ENCODE data around the gene PTX4.

Gene PTX4

GRCh38 chr16:1505073-1505844 lies 16.5 kb upstream of the PTX4 start:
- TF ChIP-seq CEBPB (IDR thresholded peaks at IDR 0.05) (no peak), TCF12 (IDR thresholded peaks at IDR 0.05; ENCODE audit: low read depth) (no peak), USF1 (IDR thresholded peaks at IDR 0.05) (no peak), EGR1 (IDR thresholded peaks at IDR 0.05) (no peak), YY1 (IDR thresholded peaks at IDR 0.05; ENCODE audit: low read depth) (no peak), RAD21 (IDR thresholded peaks at IDR 0.05; ENCODE audit: low read depth) (no peak), REST (IDR thresholded peaks at IDR 0.05; ENCODE audit: low read depth) (no peak), NFIC (IDR thresholded peaks at IDR 0.05) (no peak), TAF1 (IDR thresholded peaks at IDR 0.05; ENCODE audit: low read depth) (no peak), TEAD4 (IDR thresholded peaks at IDR 0.05) (no peak), FOXM1 (IDR thresholded peaks at IDR 0.05; ENCODE audit: borderline replicate concordance, low read depth) (no peak)
- TF ChIP-seq, protein P1, sequence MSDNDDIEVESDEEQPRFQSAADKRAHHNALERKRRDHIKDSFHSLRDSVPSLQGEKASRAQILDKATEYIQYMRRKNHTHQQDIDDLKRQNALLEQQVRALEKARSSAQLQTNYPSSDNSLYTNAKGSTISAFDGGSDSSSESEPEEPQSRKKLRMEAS (IDR thresholded peaks at IDR 0.05): no peak

DNA sequence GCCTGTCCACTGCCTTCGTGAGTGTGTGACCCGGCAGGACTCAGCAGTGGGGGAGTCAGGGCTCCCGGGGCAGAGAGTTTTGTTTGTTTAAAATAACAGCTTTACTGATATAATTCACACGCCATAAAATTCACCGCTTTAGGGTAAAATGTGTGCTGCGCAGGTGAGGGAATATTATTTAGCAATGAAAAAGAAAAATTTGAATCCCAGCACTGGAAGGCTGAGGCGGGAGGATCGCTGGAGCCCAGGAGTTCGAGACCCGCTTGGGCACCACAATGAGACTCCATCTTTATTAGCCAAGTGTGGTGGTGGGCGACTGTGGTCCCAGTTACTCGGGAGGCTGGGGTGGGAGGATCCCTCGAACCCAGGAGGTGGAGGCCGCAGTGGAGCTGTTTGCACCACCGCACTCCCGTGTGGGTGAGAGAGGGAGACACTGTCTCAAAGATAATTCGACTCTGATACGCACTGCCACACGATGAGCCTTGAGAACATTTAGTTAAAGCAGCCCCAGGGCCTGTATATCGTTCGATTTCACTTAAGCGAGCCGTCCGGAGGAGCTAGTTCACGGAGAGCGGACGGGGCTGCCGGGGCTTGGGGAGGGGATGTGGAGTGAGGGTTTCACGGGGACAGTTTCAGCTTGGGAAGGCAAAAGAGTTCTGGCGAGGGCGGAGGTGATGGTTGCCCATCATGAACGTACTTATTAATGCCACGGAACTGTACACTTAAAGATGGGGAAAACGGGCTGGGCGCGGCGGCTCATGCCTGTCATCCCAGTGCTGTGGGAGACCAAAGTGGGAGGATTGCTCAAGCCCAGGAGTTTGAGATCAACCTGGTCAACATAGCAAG lies 14.6 kb upstream of the PTX4 start:
- TF ChIP-seq RAD21 (IDR thresholded peaks at IDR 0.05; ENCODE audit: low read depth) (no peak), CEBPB (IDR thresholded peaks at IDR 0.05) (no peak), EGR1 (IDR thresholded peaks at IDR 0.05) (no peak), USF1 (IDR thresholded peaks at IDR 0.05) (no peak), TAF1 (IDR thresholded peaks at IDR 0.05; ENCODE audit: low read depth) (no peak), EP300 (IDR thresholded peaks at IDR 0.05; ENCODE audit: borderline replicate concordance) (no peak), REST (IDR thresholded peaks at IDR 0.05; ENCODE audit: low read depth) (no peak), FOXM1 (IDR thresholded peaks at IDR 0.05; ENCODE audit: borderline replicate concordance, low read depth) (no peak), ZBTB7A (IDR thresholded peaks at IDR 0.05; ENCODE audit: low read depth) (no peak)

GRCh38 chr16:1502092-1503004 lies 13.6 kb upstream of the PTX4 start:
- no peak for TF ChIP-seq RAD21 (IDR thresholded peaks at IDR 0.05; ENCODE audit: low read depth)
- no peak for TF ChIP-seq TEAD4 (IDR thresholded peaks at IDR 0.05)

- no peak for TF ChIP-seq USF1 (IDR thresholded peaks at IDR 0.05)
- TF ChIP-seq NFIC (IDR thresholded peaks at IDR 0.05): no peak
- no peak for TF ChIP-seq CEBPB (IDR thresholded peaks at IDR 0.05)
- TF ChIP-seq, protein P1 (IDR thresholded peaks at IDR 0.05): no peak
- TF ChIP-seq EGR1 (IDR thresholded peaks at IDR 0.05): no peak
- TF ChIP-seq FOXM1 (IDR thresholded peaks at IDR 0.05; ENCODE audit: borderline replicate concordance, low read depth): no peak
- no peak for TF ChIP-seq CREB1 (IDR thresholded peaks at IDR 0.05; ENCODE audit: low read depth)
- TF ChIP-seq YY1 (IDR thresholded peaks at IDR 0.05; ENCODE audit: low read depth): no peak
- no peak for TF ChIP-seq REST (IDR thresholded peaks at IDR 0.05; ENCODE audit: low read depth)
- no peak for TF ChIP-seq RAD21 (IDR thresholded peaks at IDR 0.05; ENCODE audit: low read depth)
- no peak for TF ChIP-seq TCF12 (IDR thresholded peaks at IDR 0.05; ENCODE audit: low read depth)
- TF ChIP-seq TEAD4 (IDR thresholded peaks at IDR 0.05): no peak
These were observed 12.9 kb upstream of the PTX4 start for GRCh38 chr16:1501630-1502029.
